ENCODE results near the gene CDK1.

GRCh38 chr10:60822809-60823208 is 44.5 kb downstream of the CDK1 start:
- TF ChIP-seq EZH2phosphoT487 (IDR thresholded peaks at IDR 0.05; ENCODE audit: low read length) (no peak), CTCF (IDR thresholded peaks at IDR 0.05; ENCODE audit: low read length) (no peak), EZH2 (optimal IDR thresholded peaks at IDR 0.05; ENCODE audit: low read depth, low read length) (no peak)
